Progenitor cell of endocrine pancreas (in vitro differentiated cells): Measurements from ENCODE around the gene ODAD2. TPM values are rescaled to one million over a fixed set of nuclear protein-coding genes. Genes with fewer than 3 reads are reported as not detected.
"Not testable (repeated sequence)": the region's sequence is repeated elsewhere in the genome, so short reads cannot be mapped to it uniquely, and the experiment has no call there.

ENCODE experiments used
- DNase-seq: peaks from one replicate; pipeline ENCODE4 v3.0.0; 2021; ENCODE audit warnings: low spot score; ENCODE audit not compliant: unreplicated experiment
- H3K27ac Mint-ChIP-seq: 2 replicates; pipeline ENCODE4 v1.8.0; 2021; ENCODE audit warnings: mild to moderate bottlenecking, moderate library complexity, mixed read lengths
- H3K27me3 Mint-ChIP-seq: 2 replicates; pipeline ENCODE4 v1.8.0; 2021; ENCODE audit warnings: mixed read lengths
- H3K36me3 Mint-ChIP-seq: 2 replicates; pipeline ENCODE4 v1.8.0; 2022; ENCODE audit warnings: mixed read lengths; ENCODE audit not compliant: insufficient read depth
- H3K4me1 Mint-ChIP-seq: 2 replicates; pipeline ENCODE4 v1.8.0; 2021; ENCODE audit warnings: low read depth, mixed read lengths
- H3K4me3 Mint-ChIP-seq: 2 replicates; pipeline ENCODE4 v1.8.0; 2021; ENCODE audit warnings: low read depth, mild to moderate bottlenecking, moderate library complexity, mixed read lengths
- H3K9me3 Mint-ChIP-seq: 2 replicates; pipeline ENCODE4 v1.8.0; 2021; ENCODE audit warnings: low read depth, mixed read lengths
- CTCF ChIP-seq: fragments of 200-600 bp; sonication (generic); IDR thresholded peaks from one replicate; pipeline ENCODE4 v1.5.0; 2021; ENCODE audit warnings: antibody characterized with exemption, mild to moderate bottlenecking; ENCODE audit not compliant: unreplicated experiment
- total RNA-seq: library from RNA; stranded (reverse); gene quantifications from 2 replicates; pipeline ENCODE4 v1.2.1, GENCODE V29; 2021

The ODAD2 gene
- total RNA-seq, 1 donor from 2014 or later = 0.67 TPM

- Mint-ChIP-seq H3K27ac (no peak overlapping the region), H3K27me3 (no peaks in the 10 kb centered on the region), H3K4me3 (no peak overlapping the region), H3K36me3 (no peaks in the 10 kb centered on the region), H3K4me1 (peaks cover 2% of the 10 kb centered on the region), H3K9me3 (no peaks in the 10 kb centered on the region)
- DNase-seq = no peak
- no peak for TF ChIP-seq CTCF
These were observed 12.1 kb downstream of the ODAD2 start for GRCh38 chr10:27986821-27987220.

GRCh38 chr10:27982875-27983543 is 15.9 kb downstream of the ODAD2 start:
- H3K27ac Mint-ChIP-seq = no peak overlapping the region
- H3K27me3 Mint-ChIP-seq = no peaks in the 10 kb centered on the region
- no peak for DNase-seq
- peaks cover 2% of the 10 kb centered on the region for H3K4me1 Mint-ChIP-seq
- no peak overlapping the region for H3K4me3 Mint-ChIP-seq
- H3K36me3 Mint-ChIP-seq = peaks cover under 1% of the 10 kb centered on the region
- no peak for TF ChIP-seq CTCF
- H3K9me3 Mint-ChIP-seq = peaks cover 5% of the 10 kb centered on the region

GRCh38 chr10:27981744-27982143 is 17.1 kb downstream of the ODAD2 start:
- H3K4me1 Mint-ChIP-seq = no peaks in the 10 kb centered on the region
- H3K9me3 Mint-ChIP-seq = peaks cover 9% of the 10 kb centered on the region

GRCh38 chr10:27970795-27971194 is 28.1 kb downstream of the ODAD2 start:
- not testable (repeated sequence) for H3K27me3 Mint-ChIP-seq, H3K4me1 Mint-ChIP-seq, H3K27ac Mint-ChIP-seq, H3K4me3 Mint-ChIP-seq, H3K9me3 Mint-ChIP-seq, H3K36me3 Mint-ChIP-seq, DNase-seq

More at GRCh38 chr10:27981744-27982143, 17.1 kb downstream of the ODAD2 start:
- Mint-ChIP-seq H3K36me3 (peaks cover 3% of the 10 kb centered on the region), H3K27me3 (no peaks in the 10 kb centered on the region), H3K4me3 (no peak overlapping the region), H3K27ac (no peak overlapping the region)
- no peak for DNase-seq
- TF ChIP-seq CTCF = no peak

GRCh38 chr10:27969931-27970330 is 28.9 kb downstream of the ODAD2 start:
- not testable (repeated sequence) for H3K27me3 Mint-ChIP-seq, H3K36me3 Mint-ChIP-seq, H3K4me3 Mint-ChIP-seq, H3K4me1 Mint-ChIP-seq, H3K27ac Mint-ChIP-seq, DNase-seq, H3K9me3 Mint-ChIP-seq

GRCh38 chr10:27959093-27959715 is 39.7 kb downstream of the ODAD2 start:
- H3K4me1 Mint-ChIP-seq = no peaks in the 10 kb centered on the region
- DNase-seq = no peak
- TF ChIP-seq CTCF = no peak

GRCh38 chr10:27958383-27958782 is 40.5 kb downstream of the ODAD2 start:
- H3K9me3 Mint-ChIP-seq, H3K27ac Mint-ChIP-seq, H3K4me3 Mint-ChIP-seq, H3K36me3 Mint-ChIP-seq, DNase-seq, H3K27me3 Mint-ChIP-seq, H3K4me1 Mint-ChIP-seq: not testable (repeated sequence)

More at GRCh38 chr10:27959093-27959715, 39.7 kb downstream of the ODAD2 start:
- no peaks in the 10 kb centered on the region for H3K36me3 Mint-ChIP-seq
- no peaks in the 10 kb centered on the region for H3K27me3 Mint-ChIP-seq
- H3K4me3 Mint-ChIP-seq = no peak overlapping the region
- H3K9me3 Mint-ChIP-seq = no peaks in the 10 kb centered on the region
- H3K27ac Mint-ChIP-seq = no peak overlapping the region
